Uterus (tissue), 4 donors: ENCODE measurements around the gene PNPLA6. TPM values are rescaled to one million over a fixed set of nuclear protein-coding genes. Genes with fewer than 3 reads are reported as not detected.

ENCODE experiments used
- DNase-seq, 2 donors: peaks; one replicate each; pipeline ENCODE4 v3.0.0-alpha.2; 2019 to 2020
- H3K27ac ChIP-seq, 2 donors: fragments of 200-600 bp; sonication (generic); 1 replicate in 1 of 2; 2 replicates in 1 of 2; pipeline ENCODE4 v1.5.1; 2016 to 2018
- H3K27me3 ChIP-seq, 2 donors: fragments of 200-600 bp; sonication (generic); one replicate each; pipeline ENCODE4 v1.5.1; 2018 to 2019; ENCODE audit warnings: control low read depth in 1 of 2
- H3K36me3 ChIP-seq, 2 donors: fragments of 200-600 bp; sonication (generic); one replicate each; pipeline ENCODE4 v1.5.1; 2019; ENCODE audit warnings: control low read depth in 1 of 2
- H3K4me1 ChIP-seq, 2 donors: fragments of 200-600 bp; sonication (generic); one replicate each; pipeline ENCODE4 v1.5.1; 2018 to 2019; ENCODE audit warnings: control low read depth in 1 of 2
- H3K4me3 ChIP-seq, 2 donors: fragments of 200-600 bp; sonication (generic); 1 replicate in 1 of 2; 2 replicates in 1 of 2; pipeline ENCODE4 v1.5.1; 2018 to 2019; ENCODE audit warnings: mild to moderate bottlenecking in 1 of 2
- H3K9me3 ChIP-seq, 2 donors: fragments of 200-600 bp; sonication (generic); one replicate each; pipeline ENCODE4 v1.5.1; 2019; ENCODE audit warnings: control low read depth in 1 of 2
- POLR2A ChIP-seq, 2 donors: fragments of 450-650 bp; IDR thresholded peaks; one replicate each; pipeline ENCODE4 v1.6.1; 2016; ENCODE audit warnings: antibody characterized with exemption in 2 of 2, mild to moderate bottlenecking in 1 of 2, moderate library complexity in 1 of 2
- intact Hi-C: fragments of 100-400 bp; cut with DNase I; formaldehyde crosslinking; loops from one replicate; pipeline ENCODE4 v1.15.1; 2023; ENCODE audit warnings: low total_unique reads
- total RNA-seq, 4 donors: library from RNA; depleted of rRNA in 3 of 4; stranded (reverse); fragments of >200 nt in 3 of 4; gene quantifications; one replicate each; pipeline versions ENCODE4 v1.1.0 to v1.2.4, GENCODE V29; 2014 to 2023
- TF ChIP-seq, protein P1 (sequence below), 4 experiments: fragments of 200-600 bp in 2 of 4; fragments of 450-650 bp in 2 of 4; sonication (generic) in 2 of 4; IDR thresholded peaks; one replicate each; pipeline ENCODE4 v1.5.1; 2016 to 2019; ENCODE audit warnings: antibody characterized with exemption in 4 of 4, mild to moderate bottlenecking in 2 of 4, moderate library complexity in 1 of 4
- donor health status: DM: yes; HTN: yes; CAD: no.

PNPLA6 gene
- total RNA-seq, 4 donors from 2014 or later = 26.4 to 113 (median 40.4) TPM

DNA sequence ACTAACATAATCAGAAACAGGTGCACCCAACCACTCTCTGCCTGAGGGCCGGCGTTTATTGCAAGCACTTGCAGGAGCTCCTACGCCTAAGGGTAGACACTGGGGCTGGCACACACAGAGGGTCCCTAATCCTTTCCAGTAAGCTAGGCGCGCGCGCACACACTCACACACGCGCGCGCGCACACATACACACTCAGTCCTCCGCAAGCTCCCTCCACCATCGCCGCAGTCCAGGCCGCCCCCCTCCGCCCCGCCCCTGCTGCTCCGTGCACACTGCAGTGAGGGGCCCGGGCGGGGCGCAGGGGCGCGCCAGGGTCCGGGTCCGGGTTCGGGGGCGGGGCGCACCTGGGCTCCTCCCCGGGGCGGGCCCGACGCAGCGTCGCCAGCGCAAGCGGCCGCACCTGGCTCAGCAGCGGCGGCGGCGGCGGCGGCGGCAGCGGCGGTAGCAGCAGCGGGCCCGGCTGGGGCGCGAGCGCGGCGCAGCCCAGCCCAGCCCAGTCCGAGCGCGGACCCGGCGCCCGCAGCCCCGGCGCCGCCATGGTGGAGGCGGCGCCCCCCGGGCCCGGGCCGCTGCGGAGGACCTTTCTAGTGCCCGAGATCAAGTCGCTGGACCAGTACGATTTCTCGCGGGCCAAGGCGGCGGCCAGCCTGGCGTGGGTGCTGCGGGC is 60.1 kb downstream of the PNPLA6 start, which contains the start of gene CAMSAP3:
Gene CAMSAP3, plus strand, starts transcription at position 398 of the 668 bp plus-strand sequence. Its CDS starts 140 bp downstream, at position 538.
- Histone ChIP-seq H3K4me1 (peaks cover 0 to 8% of the 10 kb centered on the region in 2 donors), H3K27me3 (peaks cover 0 to 15% of the 10 kb centered on the region in 2 donors), H3K27ac (no peak within 1 kb of the TSS), H3K36me3 (no peaks in the 10 kb centered on the region), H3K4me3 (no peak within 1 kb of the TSS), H3K9me3 (no peaks in the 10 kb centered on the region)
- no peak for DNase-seq
- intact Hi-C loops = no loop called here
- no peak for TF ChIP-seq POLR2A (IDR thresholded peaks at IDR 0.05)
- TF ChIP-seq, protein P1, sequence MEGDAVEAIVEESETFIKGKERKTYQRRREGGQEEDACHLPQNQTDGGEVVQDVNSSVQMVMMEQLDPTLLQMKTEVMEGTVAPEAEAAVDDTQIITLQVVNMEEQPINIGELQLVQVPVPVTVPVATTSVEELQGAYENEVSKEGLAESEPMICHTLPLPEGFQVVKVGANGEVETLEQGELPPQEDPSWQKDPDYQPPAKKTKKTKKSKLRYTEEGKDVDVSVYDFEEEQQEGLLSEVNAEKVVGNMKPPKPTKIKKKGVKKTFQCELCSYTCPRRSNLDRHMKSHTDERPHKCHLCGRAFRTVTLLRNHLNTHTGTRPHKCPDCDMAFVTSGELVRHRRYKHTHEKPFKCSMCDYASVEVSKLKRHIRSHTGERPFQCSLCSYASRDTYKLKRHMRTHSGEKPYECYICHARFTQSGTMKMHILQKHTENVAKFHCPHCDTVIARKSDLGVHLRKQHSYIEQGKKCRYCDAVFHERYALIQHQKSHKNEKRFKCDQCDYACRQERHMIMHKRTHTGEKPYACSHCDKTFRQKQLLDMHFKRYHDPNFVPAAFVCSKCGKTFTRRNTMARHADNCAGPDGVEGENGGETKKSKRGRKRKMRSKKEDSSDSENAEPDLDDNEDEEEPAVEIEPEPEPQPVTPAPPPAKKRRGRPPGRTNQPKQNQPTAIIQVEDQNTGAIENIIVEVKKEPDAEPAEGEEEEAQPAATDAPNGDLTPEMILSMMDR (IDR thresholded peaks at IDR 0.05) = no peak

DNA sequence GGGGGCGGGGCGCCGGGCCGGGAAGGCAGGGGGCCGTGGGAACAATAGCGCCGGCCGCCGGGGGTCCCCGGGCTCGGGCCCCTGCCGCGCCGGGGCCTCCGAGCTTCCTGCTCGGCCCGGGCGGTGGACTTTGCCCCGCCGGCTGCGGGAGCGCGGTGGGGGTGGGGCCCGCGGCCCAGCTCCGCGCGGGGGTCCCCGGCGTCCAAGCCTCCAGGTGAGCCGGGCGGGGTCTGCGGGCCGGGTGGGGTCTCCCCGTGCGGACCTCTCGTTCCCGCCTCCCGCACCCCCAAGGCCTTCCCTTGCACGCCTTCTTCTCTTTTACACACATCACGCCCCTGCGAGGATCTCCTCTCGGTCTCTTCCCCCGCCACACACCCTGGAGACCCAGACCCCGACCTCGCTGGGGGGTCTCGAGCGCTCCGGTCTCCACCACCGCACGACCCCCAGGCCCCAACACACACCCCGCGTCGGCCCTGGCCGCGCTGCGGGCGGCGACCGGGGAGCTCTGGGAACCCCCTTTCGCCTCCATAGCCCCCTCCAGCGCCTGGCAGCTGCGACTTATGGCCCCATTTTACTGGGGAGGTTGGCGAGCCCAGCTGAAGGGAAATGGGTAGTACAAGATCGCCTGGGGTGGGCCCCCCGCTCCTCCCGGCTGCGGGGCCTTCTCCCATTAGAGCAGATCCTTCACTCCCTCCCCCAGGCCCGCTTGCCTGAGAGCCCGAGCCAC is 60.9 kb downstream of the PNPLA6 start:
- DNase-seq = no peak
- no peak overlapping the region for H3K4me3 ChIP-seq
- H3K36me3 ChIP-seq = no peaks in the 10 kb centered on the region
- peaks cover 0 to 15% of the 10 kb centered on the region in 2 donors for H3K27me3 ChIP-seq
- H3K4me1 ChIP-seq = peaks cover 0 to 8% of the 10 kb centered on the region in 2 donors
- H3K9me3 ChIP-seq = no peaks in the 10 kb centered on the region
- TF ChIP-seq, protein P1 (IDR thresholded peaks at IDR 0.05) = no peak
- TF ChIP-seq POLR2A (IDR thresholded peaks at IDR 0.05) = no peak
- no peak overlapping the region for H3K27ac ChIP-seq
- intact Hi-C loops = no loop called here

DNA sequence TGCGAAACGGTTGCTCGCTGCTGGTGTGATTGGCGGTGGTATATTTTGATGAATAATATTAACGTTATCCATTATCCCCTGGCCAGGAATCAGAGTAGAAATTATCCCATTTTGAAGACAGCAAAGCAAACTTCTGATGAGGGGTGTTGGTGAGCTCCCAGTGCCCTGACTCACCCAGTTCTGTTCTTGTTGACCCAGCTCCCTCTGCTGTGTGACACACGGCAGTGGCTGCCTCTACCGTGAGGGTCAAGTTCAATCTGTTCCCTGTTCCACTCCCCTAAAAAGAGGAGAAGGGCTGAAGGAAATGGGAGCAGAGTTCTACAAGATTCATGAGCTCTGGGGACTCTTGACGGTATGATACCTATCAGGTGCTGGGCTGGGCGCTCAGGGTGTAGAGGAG is 62.2 kb downstream of the PNPLA6 start:
- DNase-seq = no peak
- peaks cover 0 to 8% of the 10 kb centered on the region in 2 donors for H3K4me1 ChIP-seq
- H3K27ac ChIP-seq = no peak overlapping the region
- intact Hi-C loops = no loop called here
- no peak overlapping the region for H3K4me3 ChIP-seq
- H3K27me3 ChIP-seq = peaks cover 0 to 19% of the 10 kb centered on the region in 2 donors
- no peaks in the 10 kb centered on the region for H3K9me3 ChIP-seq
- H3K36me3 ChIP-seq = no peaks in the 10 kb centered on the region
- TF ChIP-seq, protein P1 (IDR thresholded peaks at IDR 0.05) = no peak
- no peak for TF ChIP-seq POLR2A (IDR thresholded peaks at IDR 0.05)

DNA sequence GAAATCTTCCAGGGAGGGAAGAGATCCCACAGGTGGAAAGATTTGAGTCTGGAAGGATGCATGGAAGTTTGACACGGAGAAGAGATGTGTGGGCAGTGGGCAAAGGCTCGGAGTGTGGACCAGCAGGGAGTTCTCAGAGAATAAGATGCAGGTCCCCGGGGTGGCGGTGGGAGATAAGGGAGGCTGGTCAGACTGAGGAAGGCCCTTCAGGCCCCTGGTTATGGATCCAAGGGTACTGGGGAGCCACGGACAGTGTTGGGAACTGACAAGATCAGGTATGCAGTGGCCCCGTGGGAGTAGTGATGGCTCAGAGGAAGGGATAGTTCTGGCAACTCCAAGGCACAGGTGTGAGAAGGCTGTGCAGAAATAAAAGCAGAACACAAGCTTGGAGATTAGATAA is 62.7 kb downstream of the PNPLA6 start:
- peaks cover 0 to 19% of the 10 kb centered on the region in 2 donors for H3K27me3 ChIP-seq
- H3K27ac ChIP-seq = no peak overlapping the region
- no peak for TF ChIP-seq POLR2A (IDR thresholded peaks at IDR 0.05)
- TF ChIP-seq, protein P1 (IDR thresholded peaks at IDR 0.05) = no peak
- intact Hi-C loops = no loop called here
- no peaks in the 10 kb centered on the region for H3K36me3 ChIP-seq
- H3K9me3 ChIP-seq = no peaks in the 10 kb centered on the region
- H3K4me3 ChIP-seq = no peak overlapping the region
- peaks cover 0 to 8% of the 10 kb centered on the region in 2 donors for H3K4me1 ChIP-seq
- no peak for DNase-seq

DNA sequence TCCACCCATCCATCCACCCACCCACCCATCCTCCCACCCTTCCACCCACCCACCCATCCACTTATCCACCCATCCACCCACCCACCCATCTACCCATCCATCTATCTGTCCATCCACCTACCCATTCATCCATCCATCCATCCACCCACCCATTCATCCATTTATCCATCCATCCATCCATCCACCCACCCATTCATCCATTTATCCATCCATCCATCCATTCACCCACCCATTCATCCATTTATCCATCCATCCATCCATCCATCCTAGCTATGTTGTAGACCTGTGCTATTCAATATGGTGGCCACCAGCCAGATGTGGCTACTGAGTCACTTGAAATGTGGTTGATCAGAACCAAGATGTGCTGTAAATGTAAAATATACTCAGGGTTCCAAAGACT is 65.2 kb downstream of the PNPLA6 start:
- Histone ChIP-seq H3K9me3 (no peaks in the 10 kb centered on the region), H3K27me3 (peaks cover 0 to 13% of the 10 kb centered on the region in 2 donors), H3K36me3 (no peaks in the 10 kb centered on the region), H3K27ac (no peak overlapping the region), H3K4me1 (peaks cover 0 to 8% of the 10 kb centered on the region in 2 donors), H3K4me3 (no peak overlapping the region)
- no peak for TF ChIP-seq POLR2A (IDR thresholded peaks at IDR 0.05)
- TF ChIP-seq, protein P1 (IDR thresholded peaks at IDR 0.05) = no peak
- intact Hi-C loops = no loop called here
- DNase-seq = no peak
